NCI-H510A (cell line): ENCODE results near the gene PI4K2B.
"Not testable (repeated sequence)": the region's sequence is repeated elsewhere in the genome, so short reads cannot be mapped to it uniquely, and the experiment has no call there.

ENCODE experiments used
- DNase-seq: peaks from one replicate; lab custom pipeline; 2025; lab: John Stamatoyannopoulos, UW

The PI4K2B gene

GRCh38 chr4:25306518-25307057 lies 72.8 kb downstream of the PI4K2B start:
- DNase-seq: no peak

- no peak for DNase-seq
These were observed 73.8 kb downstream of the PI4K2B start for GRCh38 chr4:25307596-25307995.

- DNase-seq: no peak
These were observed 74.5 kb downstream of the PI4K2B start for GRCh38 chr4:25308306-25308705.

GRCh38 chr4:25308761-25309160 lies 74.9 kb downstream of the PI4K2B start:
- DNase-seq: no peak

GRCh38 chr4:25310066-25310802 lies 76.4 kb downstream of the PI4K2B start:
- DNase-seq: no peak

GRCh38 chr4:25310803-25311166 lies 77.0 kb downstream of the PI4K2B start:
- DNase-seq: no peak

GRCh38 chr4:25312496-25313200 lies 78.8 kb downstream of the PI4K2B start, which contains the start of gene ZCCHC4:
Gene ZCCHC4, plus strand, starts transcription at chr4:25312774. Its CDS starts 36 bp downstream, at chr4:25312810.
- DNase-seq: peak; percentile 65

- peak; percentile 8 for DNase-seq
These were observed 79.5 kb downstream of the PI4K2B start for GRCh38 chr4:25313201-25313895.

- DNase-seq: no peak
These were observed 86.5 kb downstream of the PI4K2B start for GRCh38 chr4:25320336-25320735.

GRCh38 chr4:25320773-25321172 lies 86.9 kb downstream of the PI4K2B start:
- DNase-seq: no peak

- no peak for DNase-seq
These were observed 87.9 kb downstream of the PI4K2B start for GRCh38 chr4:25321703-25322102.

GRCh38 chr4:25328463-25328862 lies 94.6 kb downstream of the PI4K2B start:
- not testable (repeated sequence) for DNase-seq
